IMR-90 (cell line): ENCODE data around the gene DDT. TPM values are rescaled to one million over a fixed set of nuclear protein-coding genes. Genes with fewer than 3 reads are reported as not detected.
"Not testable (repeated sequence)": the region's sequence is repeated elsewhere in the genome, so short reads cannot be mapped to it uniquely, and the experiment has no call there.

Experiments used
- ATAC-seq: fragments of 200-7000 bp; cut with Tn5 transposase; 2 replicates; pipeline ENCODE4 v1.9.1; 2020; ENCODE audit warnings: low read depth, mild to moderate bottlenecking, moderate library complexity
- BruUV-seq: library from RNA; stranded (reverse); fragments of 400-500 nt; replicated peaks from 2 replicates; lab custom pipeline; 2021; lab: Mats Ljungman, UMichigan
- CTCF ChIA-PET: fragments of 300-600 bp; formaldehyde crosslinking; extraction: SDS; loops from one replicate; lab custom pipeline; 2021; ENCODE audit warnings: antibody characterized with exemption; lab: Yijun Ruan, JAX
- POLR2A ChIA-PET: fragments of 300-600 bp; sonication (Branson Sonifier 250); formaldehyde crosslinking; loops from one replicate; lab custom pipeline; 2022; ENCODE audit warnings: antibody characterized with exemption; ENCODE audit not compliant: unreplicated experiment; lab: Charles Lee
- DNase-seq: peaks from one replicate; pipeline ENCODE4 v3.0.0; 2013
- H2AFZ ChIP-seq: replicated peaks from 2 replicates; pipeline ENCODE3; 2013; ENCODE audit warnings: low read length, mild to moderate bottlenecking; ENCODE audit not compliant: poor library complexity
- H2AK5ac ChIP-seq: 2 replicates; pipeline ENCODE4 v1.6.1; 2013; ENCODE audit warnings: low read depth, low read length, inconsistent platforms
- H2AK9ac ChIP-seq: replicated peaks from 2 replicates; pipeline ENCODE3; 2013; ENCODE audit warnings: mild to moderate bottlenecking, low read depth, low read length, moderate library complexity; ENCODE audit not compliant: poor library complexity
- H2BK120ac ChIP-seq: 2 replicates; pipeline ENCODE4 v1.6.1; 2013; ENCODE audit warnings: low read depth, low read length, inconsistent platforms
- H2BK15ac ChIP-seq: 3 replicates; pipeline ENCODE4 v1.6.1; 2013; ENCODE audit warnings: low read depth, low read length, inconsistent platforms
- H2BK20ac ChIP-seq: 2 replicates; pipeline ENCODE4 v1.6.1; 2013; ENCODE audit warnings: low read depth, mild to moderate bottlenecking, inconsistent platforms, low read length, moderate library complexity
- H2BK5ac ChIP-seq: 2 replicates; pipeline ENCODE4 v1.6.1; 2013; ENCODE audit warnings: mild to moderate bottlenecking, low read depth, low read length, inconsistent platforms; ENCODE audit not compliant: poor library complexity, severe bottlenecking
- H3K14ac ChIP-seq: replicated peaks from 2 replicates; pipeline ENCODE4 v1.6.1; 2013; ENCODE audit warnings: low read depth, low read length, inconsistent platforms
- H3K18ac ChIP-seq: 2 replicates; pipeline ENCODE4 v1.6.1; 2013; ENCODE audit warnings: low read depth, low read length, control low read depth
- H3K23ac ChIP-seq: 2 replicates; pipeline ENCODE4 v1.6.1; 2013; ENCODE audit warnings: low read depth, low read length, inconsistent platforms
- H3K27ac ChIP-seq: 2 replicates; pipeline ENCODE4 v1.5.1; 2013; ENCODE audit warnings: mild to moderate bottlenecking, control low read depth, low read length; ENCODE audit not compliant: insufficient read depth
- H3K27me3 ChIP-seq: 2 replicates; pipeline ENCODE4 v1.6.1; 2013; ENCODE audit warnings: low read length; ENCODE audit not compliant: control insufficient read depth, insufficient read depth
- H3K36me3 ChIP-seq: 2 replicates; pipeline ENCODE4 v1.6.1; 2013; ENCODE audit warnings: low read length, mixed read lengths; ENCODE audit not compliant: control insufficient read depth, insufficient read depth
- H3K4ac ChIP-seq: 2 replicates; pipeline ENCODE4 v1.6.1; 2013; ENCODE audit warnings: low read depth, low read length, inconsistent platforms
- H3K4me1 ChIP-seq: 2 replicates; pipeline ENCODE4 v1.6.1; 2013; ENCODE audit warnings: low read length, mixed read lengths; ENCODE audit not compliant: control insufficient read depth, insufficient read depth
- H3K4me2 ChIP-seq: 2 replicates; pipeline ENCODE4 v1.6.1; 2013; ENCODE audit warnings: low read depth, mild to moderate bottlenecking, control low read depth, low read length, moderate library complexity
- H3K4me3 ChIP-seq: 2 replicates; pipeline ENCODE4 v1.5.1; 2013; ENCODE audit warnings: low read depth, mild to moderate bottlenecking, control low read depth, low read length, moderate library complexity; ENCODE audit not compliant: insufficient read depth
- H3K56ac ChIP-seq: 2 replicates; pipeline ENCODE4 v1.6.1; 2013; ENCODE audit warnings: low read length, inconsistent platforms; ENCODE audit not compliant: insufficient read depth; ENCODE audit errors: extremely low read depth
- H3K79me1 ChIP-seq, 2 experiments: 2 replicates each; pipeline ENCODE4 v1.6.1; 2013; ENCODE audit warnings: low read length in 2 of 2, inconsistent platforms in 1 of 2, low read depth in 1 of 2
- H3K9ac ChIP-seq: 2 replicates; pipeline ENCODE4 v1.6.1; 2013; ENCODE audit warnings: low read depth, low read length, control low read depth
- H3K9me1 ChIP-seq: 2 replicates; pipeline ENCODE4 v1.6.1; 2013; ENCODE audit warnings: low read length, inconsistent platforms; ENCODE audit not compliant: insufficient read depth
- H3K9me3 ChIP-seq: 2 replicates; pipeline ENCODE4 v1.6.1; 2013; ENCODE audit warnings: low read length; ENCODE audit not compliant: control insufficient read depth, insufficient read depth
- H4K20me1 ChIP-seq: 2 replicates; pipeline ENCODE4 v1.6.1; 2013; ENCODE audit warnings: low read length, inconsistent platforms; ENCODE audit not compliant: insufficient read depth
- H4K5ac ChIP-seq: 2 replicates; pipeline ENCODE4 v1.6.1; 2013; ENCODE audit warnings: mild to moderate bottlenecking, low read depth, low read length, control low read depth
- H4K8ac ChIP-seq, 2 experiments: 2 replicates each; pipeline ENCODE4 v1.6.1; 2013; ENCODE audit warnings: low read depth in 2 of 2, low read length in 2 of 2, control low read depth in 1 of 2, inconsistent platforms in 1 of 2
- H4K91ac ChIP-seq: 2 replicates; pipeline ENCODE4 v1.6.1; 2013; ENCODE audit warnings: low read depth, low read length, inconsistent platforms; ENCODE audit not compliant: insufficient read depth
- CTCF ChIP-seq: conservative IDR thresholded peaks from 2 replicates; pipeline ENCODE4 v1.5.1; 2012; ENCODE audit warnings: mild to moderate bottlenecking, low read depth, low read length, improper control_type of control experiment
- MAZ ChIP-seq: IDR thresholded peaks from 2 replicates; pipeline ENCODE4 v1.6.1; 2012; ENCODE audit warnings: low read depth, mild to moderate bottlenecking, low read length, improper control_type of control experiment, moderate library complexity, borderline replicate concordance
- RAD21 ChIP-seq: IDR thresholded peaks from 2 replicates; pipeline ENCODE4 v1.6.1; 2012; ENCODE audit warnings: low read length, improper control_type of control experiment
- SMC3 ChIP-seq: fragments of 150-350 bp; IDR thresholded peaks from 2 replicates; pipeline ENCODE4 v1.6.1; 2016; ENCODE audit warnings: low read depth, mild to moderate bottlenecking, antibody characterized with exemption, low read length, moderate library complexity
- WGBS, 2 experiments: methylation state at CpG; one replicate each; pipeline versions ENCODE4 v1.1.5 to v1.1.7; 2013; ENCODE audit warnings: missing lambda C conversion rate in 2 of 2; ENCODE audit not compliant: insufficient read length in 1 of 2; ENCODE audit errors: extremely low coverage in 2 of 2; 5-methylcytosine and 5-hydroxymethylcytosine counted together
- dilution Hi-C: fragments of 300-500 bp; cut with HindIII; formaldehyde crosslinking; loops from one replicate; pipeline ENCODE4 v1.14.3; 2018; ENCODE audit warnings: low sequenced_read_pairs; ENCODE audit not compliant: unreplicated experiment
- in situ Hi-C: fragments of 300-500 bp; cut with MboI; formaldehyde crosslinking; loops from 3 replicates; pipeline ENCODE4 v1.14.3; 2019; ENCODE audit warnings: low sequenced_read_pairs, inconsistent platforms, mixed read lengths
- intact Hi-C: fragments of 100-400 bp; cut with micrococcal nuclease; formaldehyde crosslinking; loops from 2 replicates; pipeline ENCODE4 v1.10.0; 2022
- polyA plus RNA-seq, 3 experiments: library from polyadenylated mRNA; depleted of rRNA; stranded (reverse); fragments of >200 nt; gene quantifications; 2 replicates each; pipeline ENCODE4 v1.2.3, GENCODE V29; 2012; ENCODE audit warnings: low replicate concordance in 1 of 3
- total RNA-seq: library from RNA; depleted of rRNA; stranded (reverse); fragments of >200 nt; gene quantifications from 2 replicates; pipeline ENCODE4 v1.2.3, GENCODE V29; 2012
- TF ChIP-seq, protein P1 (sequence below): fragments of 150-350 bp; IDR thresholded peaks from 2 replicates; pipeline ENCODE4 v1.6.1; 2017; ENCODE audit warnings: mild to moderate bottlenecking, antibody characterized with exemption, low read length, low read depth

Gene DDT
- total and polyA plus RNA-seq, 2 of the 4 experiments (the other 2 are of a cell fraction), result 54.8 to 151 TPM

- H3K9me1 ChIP-seq, H2AK9ac ChIP-seq, H3K18ac ChIP-seq, H2BK20ac ChIP-seq, H4K5ac ChIP-seq, dilution Hi-C loops, H3K36me3 ChIP-seq, BruUV-seq, H3K4me3 ChIP-seq, H4K20me1 ChIP-seq, H3K56ac ChIP-seq, H2BK15ac ChIP-seq, H3K4me1 ChIP-seq, H3K27ac ChIP-seq, H4K91ac ChIP-seq, H3K4me2 ChIP-seq, H3K9me3 ChIP-seq, H3K4ac ChIP-seq, H3K79me1 ChIP-seq, H2BK5ac ChIP-seq, H3K9ac ChIP-seq, H2AK5ac ChIP-seq, in situ Hi-C loops, H2BK120ac ChIP-seq, H3K27me3 ChIP-seq, H3K14ac ChIP-seq, H3K23ac ChIP-seq, H4K8ac ChIP-seq, POLR2A ChIA-PET, CTCF ChIA-PET: not testable (repeated sequence)
- peak; percentile 76 for TF ChIP-seq SMC3
- 0 out of 2 replicates have a peak, but pooled peaks have one; percentile 10 for TF ChIP-seq MAZ
- peak; percentile 72 for TF ChIP-seq CTCF
- TF ChIP-seq, protein P1, sequence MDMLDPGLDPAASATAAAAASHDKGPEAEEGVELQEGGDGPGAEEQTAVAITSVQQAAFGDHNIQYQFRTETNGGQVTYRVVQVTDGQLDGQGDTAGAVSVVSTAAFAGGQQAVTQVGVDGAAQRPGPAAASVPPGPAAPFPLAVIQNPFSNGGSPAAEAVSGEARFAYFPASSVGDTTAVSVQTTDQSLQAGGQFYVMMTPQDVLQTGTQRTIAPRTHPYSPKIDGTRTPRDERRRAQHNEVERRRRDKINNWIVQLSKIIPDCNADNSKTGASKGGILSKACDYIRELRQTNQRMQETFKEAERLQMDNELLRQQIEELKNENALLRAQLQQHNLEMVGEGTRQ, result peak; percentile 59
- peak; percentile 81 for TF ChIP-seq RAD21
- no CpG with 5 or more reads among the region's 12 CpGs for WGBS, 2 experiments
- intact Hi-C loops, result loop anchor here (10.0 kb wide), 3 partner anchors 92 to 412 kb away; partner anchors contain the start of gene MMP11
- peak; percentile 58 for DNase-seq
- H2AFZ ChIP-seq, result peak overlapping the region; percentile 43
- peak; percentile 38 for ATAC-seq
Measured at GRCh38 chr22:23956301-23956900, 17.8 kb downstream of the DDT start.
